HUDEP-2 (cell line): ENCODE results near the gene MPST.
A peak's percentile ranks its signal among the peaks of the same experiment; 100 is the strongest.

ENCODE experiments used
- DNase-seq, 76 experiments: peaks; one replicate each; lab custom pipeline; 2025; ENCODE audit not compliant: unreplicated experiment in 76 of 76; lab: John Stamatoyannopoulos, UW

The MPST gene

GRCh38 chr22:37000676-37001534 lies 18.6 kb upstream of the MPST start:
- DNase-seq: no peak

- DNase-seq: no peak
Observed at GRCh38 chr22:37001826-37002225, 17.7 kb upstream of the MPST start.

GRCh38 chr22:37002633-37003032 lies 16.9 kb upstream of the MPST start:
- DNase-seq: no peak

GRCh38 chr22:37007651-37008050 lies 11.9 kb upstream of the MPST start:
- DNase-seq: no peak

- peak in 3 of 76 experiments; percentile 6 to 15 (median 12) for DNase-seq
Observed at GRCh38 chr22:37008365-37008764, 11.2 kb upstream of the MPST start.

GRCh38 chr22:37009490-37009889 lies 10.1 kb upstream of the MPST start:
- no peak for DNase-seq

- DNase-seq: no peak
Observed at GRCh38 chr22:37010174-37010573, 9.4 kb upstream of the MPST start.

GRCh38 chr22:37010976-37011375 lies 8.6 kb upstream of the MPST start:
- DNase-seq: no peak

GRCh38 chr22:37011472-37011871 lies 8.1 kb upstream of the MPST start:
- DNase-seq: no peak

- peak in 27 of 76 experiments; percentile 8 to 56 (median 33) for DNase-seq
Observed at GRCh38 chr22:37012262-37012904, 7.2 kb upstream of the MPST start.

GRCh38 chr22:37012956-37013355 lies 6.6 kb upstream of the MPST start:
- no peak for DNase-seq

GRCh38 chr22:37014415-37014806 lies 5.1 kb upstream of the MPST start:
- DNase-seq: no peak

- peak in 2 of 76 experiments; percentile 14 to 15 for DNase-seq
Observed at GRCh38 chr22:37014835-37015586, 4.5 kb upstream of the MPST start.

- no peak for DNase-seq
Observed at GRCh38 chr22:37015587-37015878, 4.0 kb upstream of the MPST start.

GRCh38 chr22:37016134-37016910 lies 3.2 kb upstream of the MPST start:
- DNase-seq: peak in 38 of 76 experiments; percentile 9 to 71 (median 38)

- DNase-seq: peak in 15 of 76 experiments; percentile 11 to 55 (median 29)
Observed at GRCh38 chr22:37017356-37017755, 2.2 kb upstream of the MPST start.

GRCh38 chr22:37018086-37018814 lies 1.3 kb upstream of the MPST start:
- no peak for DNase-seq

- DNase-seq: peak in 6 of 76 experiments; percentile 11 to 30 (median 27)
Observed at GRCh38 chr22:37018815-37019308, 680 bp upstream of the MPST start.

- DNase-seq: peak in 40 of 76 experiments; percentile 19 to 69 (median 38)
Observed at GRCh38 chr22:37020192-37020479, 594 bp downstream of the MPST start.

- DNase-seq: no peak
Observed at GRCh38 chr22:37021041-37021440, 1.5 kb downstream of the MPST start.
